ENCODE measurements around the gene CEP104.

GRCh38 chr1:3895951-3896325 is 38.9 kb upstream of the CEP104 start:
- no peak for TF ChIP-seq CTCF (IDR thresholded peaks at IDR 0.05; ENCODE audit: low read depth, low read length, missing input control)
- TF ChIP-seq ATF3 (IDR thresholded peaks at IDR 0.05), result no peak
- TF ChIP-seq, protein P1, sequence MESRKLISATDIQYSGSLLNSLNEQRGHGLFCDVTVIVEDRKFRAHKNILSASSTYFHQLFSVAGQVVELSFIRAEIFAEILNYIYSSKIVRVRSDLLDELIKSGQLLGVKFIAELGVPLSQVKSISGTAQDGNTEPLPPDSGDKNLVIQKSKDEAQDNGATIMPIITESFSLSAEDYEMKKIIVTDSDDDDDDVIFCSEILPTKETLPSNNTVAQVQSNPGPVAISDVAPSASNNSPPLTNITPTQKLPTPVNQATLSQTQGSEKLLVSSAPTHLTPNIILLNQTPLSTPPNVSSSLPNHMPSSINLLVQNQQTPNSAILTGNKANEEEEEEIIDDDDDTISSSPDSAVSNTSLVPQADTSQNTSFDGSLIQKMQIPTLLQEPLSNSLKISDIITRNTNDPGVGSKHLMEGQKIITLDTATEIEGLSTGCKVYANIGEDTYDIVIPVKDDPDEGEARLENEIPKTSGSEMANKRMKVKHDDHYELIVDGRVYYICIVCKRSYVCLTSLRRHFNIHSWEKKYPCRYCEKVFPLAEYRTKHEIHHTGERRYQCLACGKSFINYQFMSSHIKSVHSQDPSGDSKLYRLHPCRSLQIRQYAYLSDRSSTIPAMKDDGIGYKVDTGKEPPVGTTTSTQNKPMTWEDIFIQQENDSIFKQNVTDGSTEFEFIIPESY (IDR thresholded peaks at IDR 0.05), result no peak

Measured in liver (tissue), 3 donors.